Cardiac septum (tissue), 1 donor: ENCODE measurements around the gene NEK8. TPM values are rescaled to one million over a fixed set of nuclear protein-coding genes. Genes with fewer than 3 reads are reported as not detected.
"Not testable (repeated sequence)": the region's sequence is repeated elsewhere in the genome, so short reads cannot be mapped to it uniquely, and the experiment has no call there.

Experiments used
- DNase-seq: peaks from one replicate; pipeline ENCODE4 v3.0.0-alpha.2; 2020; ENCODE audit warnings: low spot score
- intact Hi-C: fragments of 100-400 bp; cut with DNase I; formaldehyde crosslinking; loops from one replicate; pipeline ENCODE4 v1.14.0; 2022
- total RNA-seq: library from RNA; stranded (reverse); fragmentation: NEBNext Ultra II Directional; extraction: Animal tissue kit (Norgen Biotek cat#: 25700); gene quantifications from one replicate; pipeline ENCODE4 v1.2.1, GENCODE V29; 2021
- donor health status: DM: no; HTN: no; CAD: no.

NEK8 gene
- total RNA-seq, 1 donor from 2014 or later: 0.78 TPM

- intact Hi-C loops: no loop called here
- no peak for DNase-seq
These were observed 21.9 kb upstream of the NEK8 start for GRCh38 chr17:28706471-28707338.

GRCh38 chr17:28707339-28707720 is 21.3 kb upstream of the NEK8 start:
- intact Hi-C loops: no loop called here
- DNase-seq: no peak

GRCh38 chr17:28710861-28711722 is 17.5 kb upstream of the NEK8 start:
- peak; percentile 96 for DNase-seq
- intact Hi-C loops: no loop called here

- intact Hi-C loops: no loop called here
- DNase-seq: no peak
These were observed 16.9 kb upstream of the NEK8 start, which contains the start of gene PROCA1 for GRCh38 chr17:28711723-28712031. Gene PROCA1, minus strand, starts transcription at chr17:28711888. Its CDS starts 228 bp downstream, at chr17:28711660.

- intact Hi-C loops: no loop called here
- DNase-seq: peak; percentile 87
These were observed 16.4 kb upstream of the NEK8 start for GRCh38 chr17:28712032-28712704.

- intact Hi-C loops: no loop called here
- no peak for DNase-seq
These were observed 15.7 kb upstream of the NEK8 start for GRCh38 chr17:28712705-28713415.

- no peak for DNase-seq
- intact Hi-C loops: no loop called here
These were observed 14.3 kb upstream of the NEK8 start for GRCh38 chr17:28714281-28714680.

- DNase-seq: no peak
- intact Hi-C loops: no loop called here
These were observed 13.4 kb upstream of the NEK8 start for GRCh38 chr17:28715217-28715616.

- intact Hi-C loops: no loop called here
- DNase-seq: no peak
These were observed 11.6 kb upstream of the NEK8 start for GRCh38 chr17:28716740-28717577.

GRCh38 chr17:28717578-28718332 is 10.8 kb upstream of the NEK8 start, which contains the start of gene RAB34:
Gene RAB34, minus strand, starts transcription at chr17:28717868. Its CDS starts 602 bp downstream, at chr17:28717266.
- intact Hi-C loops: no loop called here
- no peak for DNase-seq

GRCh38 chr17:28718333-28719020 is 10.1 kb upstream of the NEK8 start:
- intact Hi-C loops: loop anchor here (1.0 kb wide), 1 partner anchor 233 kb away; the partner anchor contains the start of gene PHF12
- no peak for DNase-seq

- DNase-seq: no peak
- intact Hi-C loops: loop anchor here (1.0 kb wide), 1 partner anchor 232 kb away; the partner anchor contains the start of gene PHF12
These were observed 9.6 kb upstream of the NEK8 start for GRCh38 chr17:28719021-28719433.

GRCh38 chr17:28720247-28720996 is 8.2 kb upstream of the NEK8 start:
- intact Hi-C loops: loop anchor here (10.0 kb wide), 1 partner anchor 394 kb away; no protein-coding TSS in a partner anchor
- no peak for DNase-seq

- not testable (repeated sequence) for DNase-seq
These were observed 7.6 kb upstream of the NEK8 start for GRCh38 chr17:28720997-28721329.

GRCh38 chr17:28722417-28723158 is 6.0 kb upstream of the NEK8 start:
- DNase-seq: no peak
- intact Hi-C loops: loop anchor here (10.0 kb wide), 1 partner anchor 392 kb away; no protein-coding TSS in a partner anchor

More at GRCh38 chr17:28720997-28721329, 7.6 kb upstream of the NEK8 start:
- intact Hi-C loops: loop anchor here (10.0 kb wide), 1 partner anchor 394 kb away; no protein-coding TSS in a partner anchor
